K562 (cell line): Measurements from ENCODE around the gene VWA1. TPM values are rescaled to one million over a fixed set of nuclear protein-coding genes. Genes with fewer than 3 reads are reported as not detected.
"Not testable (repeated sequence)": the region's sequence is repeated elsewhere in the genome, so short reads cannot be mapped to it uniquely, and the experiment has no call there.

Experiments
- ATAC-seq: fragments of 200-7000 bp; cut with Tn5 transposase; 3 replicates; pipeline ENCODE4 v1.9.1; 2020; ENCODE audit warnings: moderate library complexity
- BruUV-seq: library from RNA; stranded (reverse); fragments of 400-500 nt; replicated peaks from 2 replicates; lab custom pipeline; 2021; lab: Mats Ljungman, UMichigan
- CTCF ChIA-PET: fragments of 300-600 bp; formaldehyde crosslinking; extraction: SDS; loops from one replicate; lab custom pipeline; 2021; ENCODE audit warnings: low intra/inter-chr PET ratio; lab: Yijun Ruan, JAX
- POLR2A ChIA-PET: fragments of 300-600, 350-650 bp; sonication (Branson Sonifier 250); formaldehyde crosslinking; extraction: SDS; loops from one replicate; lab custom pipeline; 2021; ENCODE audit warnings: antibody characterized with exemption, inconsistent platforms; lab: Yijun Ruan, JAX
- DNase-seq, 4 experiments: peaks; one replicate each; pipeline versions ENCODE4 v3.0.0 to v3.0.0-alpha.2; 2011 to 2018; ENCODE audit warnings: low spot score in 3 of 4, mixed read lengths in 3 of 4; ENCODE audit errors: extremely low read depth in 1 of 4
- FAIRE-seq: peaks from 2 replicates; lab custom pipeline; 2011; peaks lifted over from hg19 to GRCh38; lab: Jason Lieb, UNC
- H2AFZ ChIP-seq: 2 replicates; pipeline ENCODE4 v1.6.0; 2011; ENCODE audit warnings: low read depth, low read length, control low read depth, inconsistent platforms
- H3K27ac ChIP-seq: fragments of 200-600 bp; 3 replicates; pipeline ENCODE4 v1.8.0; 2011; ENCODE audit warnings: low read depth, mild to moderate bottlenecking, control low read depth, inconsistent platforms, low read length, moderate library complexity, mixed read lengths; ENCODE audit errors: extremely low read depth
- H3K27me3 ChIP-seq, 2 experiments: fragments of 300-600 bp in 1 of 2; 2 replicates in 1 of 2; 3 replicates in 1 of 2; pipeline versions ENCODE4 v1.6.0 to v1.8.0; 2011; ENCODE audit warnings: inconsistent platforms in 2 of 2, low read length in 2 of 2, mild to moderate bottlenecking in 1 of 2, mixed read lengths in 1 of 2, moderate library complexity in 1 of 2; ENCODE audit not compliant: control insufficient read depth in 2 of 2, insufficient read depth in 2 of 2
- H3K36me3 ChIP-seq: fragments of 300-600 bp; 3 replicates; pipeline ENCODE4 v1.8.0; 2011; ENCODE audit warnings: mild to moderate bottlenecking, low read length, inconsistent platforms; ENCODE audit not compliant: control insufficient read depth, insufficient read depth
- H3K4me1 ChIP-seq, 2 experiments: fragments of 200-600 bp in 1 of 2; replicated peaks in 1 of 2; 2 replicates in 1 of 2; 3 replicates in 1 of 2; pipeline versions ENCODE4 v1.5.1 to v1.8.0; 2011; ENCODE audit warnings: inconsistent platforms in 2 of 2, low read length in 2 of 2, mild to moderate bottlenecking in 1 of 2, mixed read lengths in 1 of 2, moderate library complexity in 1 of 2; ENCODE audit not compliant: control insufficient read depth in 2 of 2, insufficient read depth in 2 of 2
- H3K4me2 ChIP-seq: 2 replicates; pipeline ENCODE4 v1.6.1; 2011; ENCODE audit warnings: low read length, control low read depth, inconsistent platforms, mixed read lengths; ENCODE audit not compliant: insufficient read depth
- H3K4me3 ChIP-seq: fragments of 200-600 bp; sonication (generic), shearing (Covaris generic); 2 replicates; pipeline ENCODE4 v1.5.1; 2016; ENCODE audit warnings: control low read depth, inconsistent platforms
- H3K79me2 ChIP-seq: fragments of 200-600 bp; 3 replicates; pipeline ENCODE4 v1.8.0; 2011; ENCODE audit warnings: low read length, inconsistent platforms; ENCODE audit not compliant: control insufficient read depth, insufficient read depth
- H3K9ac ChIP-seq, 2 experiments: 2 replicates each; pipeline versions ENCODE4 v1.6.0 to v1.6.1; 2011; ENCODE audit warnings: low read depth in 2 of 2, low read length in 2 of 2, control low read depth in 1 of 2, inconsistent platforms in 1 of 2, mild to moderate bottlenecking in 1 of 2, mixed read lengths in 1 of 2; ENCODE audit not compliant: insufficient read depth in 1 of 2
- H3K9me1 ChIP-seq: one replicate; pipeline ENCODE4 v1.6.0; 2011; ENCODE audit warnings: inconsistent platforms, mild to moderate bottlenecking, low read length, moderate library complexity; ENCODE audit not compliant: control insufficient read depth, insufficient read depth
- H3K9me3 ChIP-seq: replicated peaks from 2 replicates; pipeline ENCODE4 v1.5.1; 2011; ENCODE audit warnings: low read depth, low read length, inconsistent platforms; ENCODE audit not compliant: control insufficient read depth, insufficient read depth
- H4K20me1 ChIP-seq: replicated peaks from 2 replicates; pipeline ENCODE4 v1.6.1; 2011; ENCODE audit warnings: low read length, inconsistent platforms, mixed read lengths; ENCODE audit not compliant: control insufficient read depth, insufficient read depth
- CBX1 ChIP-seq: sonication (generic); IDR thresholded peaks from 2 replicates; pipeline ENCODE4 v1.6.1; 2016; ENCODE audit warnings: antibody characterized with exemption, low read depth, mild to moderate bottlenecking
- CBX3 ChIP-seq, 2 experiments: IDR thresholded peaks; 1 replicate in 1 of 2; 2 replicates in 1 of 2; pipeline ENCODE4 v1.6.1; 2012; ENCODE audit warnings: inconsistent platforms in 2 of 2, low read length in 2 of 2, borderline replicate concordance in 1 of 2, control low read depth in 1 of 2
- CBX5 ChIP-seq: IDR thresholded peaks from 2 replicates; pipeline ENCODE4 v1.6.1; 2014; ENCODE audit warnings: low read depth, borderline replicate concordance
- TRIM24 ChIP-seq, 2 experiments: fragments of 450-650 bp; IDR thresholded peaks; 2 replicates each; pipeline ENCODE4 v1.6.1; 2016
- TRIM28 ChIP-seq: fragments of 450-650 bp; IDR thresholded peaks from 2 replicates; pipeline ENCODE4 v1.6.1; 2017
- XRCC3 ChIP-seq: fragments of 450-650 bp; IDR thresholded peaks from 2 replicates; pipeline ENCODE4 v1.6.1; 2017; ENCODE audit warnings: mild to moderate bottlenecking, moderate library complexity
- ZNF280A ChIP-seq: fragments of 450-650 bp; IDR thresholded peaks from 2 replicates; pipeline ENCODE4 v1.6.1; 2018; ENCODE audit warnings: mild to moderate bottlenecking, low read depth; ENCODE audit not compliant: partially characterized antibody
- WGBS: fragments of 100-300 bp; shearing (Covaris generic); methylation state at CpG from one replicate; pipeline ENCODE4 v1.1.6; 2016; ENCODE audit warnings: low coverage, mixed read lengths; ENCODE audit not compliant: insufficient coverage; ENCODE audit errors: missing lambda C conversion rate; 5-methylcytosine and 5-hydroxymethylcytosine counted together
- in situ Hi-C: fragments of 300-500 bp; cut with MboI; formaldehyde crosslinking; loops from 4 replicates; pipeline ENCODE4 v1.15.0; 2018; ENCODE audit warnings: inconsistent platforms, mixed read lengths
- intact Hi-C: fragments of 100-400 bp; cut with micrococcal nuclease; formaldehyde crosslinking; loops from 2 replicates; pipeline ENCODE4 v1.14.2; 2022
- polyA plus RNA-seq, 8 experiments: library from polyadenylated mRNA; depleted of rRNA in 4 of 8; stranded (reverse) in 5 of 8; unstranded in 3 of 8; fragments of >200 nt; fragmentation: Nextera tagmentation in 2 of 8; fragmentation: Illumina TruSeq in 1 of 8; extraction: Ambion mirVana in 2 of 8; extraction: Trizol in 1 of 8; gene quantifications; 2 replicates each; pipeline versions ENCODE4 v1.2.1 to v1.2.3, GENCODE V29; 2011 to 2014; ENCODE audit warnings: inconsistent platforms in 1 of 8, missing spikeins in 1 of 8
- total RNA-seq, 7 experiments: library from RNA; depleted of rRNA in 6 of 7; stranded (reverse); fragments of >200 nt in 6 of 7; fragmentation: Illumina TruSeq in 2 of 7; extraction: Trizol in 2 of 7; gene quantifications; 2 replicates each; pipeline versions ENCODE4 v1.2.1 to v1.2.3, GENCODE V29; 2011 to 2021; ENCODE audit warnings: low replicate concordance in 1 of 7

VWA1 gene
- total and polyA plus RNA-seq, 9 of the 15 experiments (the other 6 are each of a cell fraction or from before 2014, with no cell fraction given), result 0.01 to 6.4 (median 0.85) TPM

- Histone ChIP-seq H3K36me3 (peaks cover 16% of the 10 kb centered on the region; the same call in 2 of the 3 replicates), H3K9me3 (peaks cover 11% of the 10 kb centered on the region), H3K79me2 (peaks cover 22% of the 10 kb centered on the region), H3K4me1 (peaks cover 4 to 16% of the 10 kb centered on the region in 2 experiments)
- BruUV-seq, H3K4me2 ChIP-seq, in situ Hi-C loops, H3K9me1 ChIP-seq, ATAC-seq, DNase-seq, H3K27me3 ChIP-seq, CTCF ChIA-PET, FAIRE-seq, intact Hi-C loops, H3K4me3 ChIP-seq, H2AFZ ChIP-seq, H3K9ac ChIP-seq, H3K27ac ChIP-seq, H4K20me1 ChIP-seq: not testable (repeated sequence)
- peak in 1 of 2 experiments; percentile 96; a peak in 2 of 3 replicates for TF ChIP-seq CBX3 (IDR thresholded peaks at IDR 0.05; ENCODE audit: borderline replicate concordance in 1 of 2, low read length in 2 of 2)
- 0 out of 2 replicates have a peak, but pooled peaks have one; percentile 40 for TF ChIP-seq CBX1
- TF ChIP-seq CBX5, result peak; percentile 83; the same call in 1 of the 2 replicates
- 0 out of 2 replicates have a peak, but pooled peaks have one; percentile 63 for TF ChIP-seq XRCC3
- peak; percentile 59 for TF ChIP-seq ZNF280A
- TF ChIP-seq TRIM28, result peak; percentile 97
- peak in 1 of 2 experiments; percentile 68; a peak in 1 of 4 replicates for TF ChIP-seq TRIM24 (IDR thresholded peaks at IDR 0.05)
- POLR2A ChIA-PET, result interaction anchor here (1.0 to 1.1 kb wide), 2 partner anchors 9 to 11 kb away, joined by 5 read pairs; partner anchors contain the start of gene ANKRD65
- WGBS, result 80% methylated on average over 11 of the region's 11 CpGs
These were observed 23.1 kb upstream of the VWA1 start for GRCh38 chr1:1412311-1412902.
